ENCODE results near the gene ANKS4B.

DNA sequence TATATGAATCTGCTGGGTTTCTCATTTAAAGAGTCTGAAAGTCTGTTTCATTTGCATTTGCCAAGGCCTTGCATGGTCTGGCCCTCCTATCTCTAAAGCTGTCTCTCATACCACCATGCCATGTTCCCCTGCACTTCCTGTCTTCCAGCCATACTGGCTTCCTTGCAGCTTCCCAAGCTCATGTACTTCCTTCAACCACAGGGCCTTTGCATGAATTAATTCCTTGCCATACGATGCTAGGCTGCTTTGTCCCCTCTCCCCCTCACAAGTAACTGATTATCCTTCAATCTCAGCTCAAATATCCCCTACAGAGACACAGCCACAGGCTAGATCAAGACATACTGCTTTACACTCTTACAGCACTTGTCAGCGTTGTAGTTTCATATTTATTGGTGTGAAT lies 38.8 kb downstream of the ANKS4B start:
- TF ChIP-seq TAF1 (IDR thresholded peaks at IDR 0.05; ENCODE audit: low read depth) (no peak), EZH2 (IDR thresholded peaks at IDR 0.05; ENCODE audit: borderline replicate concordance, insufficient read depth, low read length, poor library complexity, severe bottlenecking) (no peak), RAD21 (conservative IDR thresholded peaks at IDR 0.05) (no peak), EP300 (conservative IDR thresholded peaks at IDR 0.05; ENCODE audit: poor library complexity, severe bottlenecking) (no peak), POLR2AphosphoS5 (IDR thresholded peaks at IDR 0.05) (no peak)
- TF ChIP-seq, protein P1, sequence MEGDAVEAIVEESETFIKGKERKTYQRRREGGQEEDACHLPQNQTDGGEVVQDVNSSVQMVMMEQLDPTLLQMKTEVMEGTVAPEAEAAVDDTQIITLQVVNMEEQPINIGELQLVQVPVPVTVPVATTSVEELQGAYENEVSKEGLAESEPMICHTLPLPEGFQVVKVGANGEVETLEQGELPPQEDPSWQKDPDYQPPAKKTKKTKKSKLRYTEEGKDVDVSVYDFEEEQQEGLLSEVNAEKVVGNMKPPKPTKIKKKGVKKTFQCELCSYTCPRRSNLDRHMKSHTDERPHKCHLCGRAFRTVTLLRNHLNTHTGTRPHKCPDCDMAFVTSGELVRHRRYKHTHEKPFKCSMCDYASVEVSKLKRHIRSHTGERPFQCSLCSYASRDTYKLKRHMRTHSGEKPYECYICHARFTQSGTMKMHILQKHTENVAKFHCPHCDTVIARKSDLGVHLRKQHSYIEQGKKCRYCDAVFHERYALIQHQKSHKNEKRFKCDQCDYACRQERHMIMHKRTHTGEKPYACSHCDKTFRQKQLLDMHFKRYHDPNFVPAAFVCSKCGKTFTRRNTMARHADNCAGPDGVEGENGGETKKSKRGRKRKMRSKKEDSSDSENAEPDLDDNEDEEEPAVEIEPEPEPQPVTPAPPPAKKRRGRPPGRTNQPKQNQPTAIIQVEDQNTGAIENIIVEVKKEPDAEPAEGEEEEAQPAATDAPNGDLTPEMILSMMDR (IDR thresholded peaks at IDR 0.05; ENCODE audit: poor library complexity, severe bottlenecking), result no peak
- TF ChIP-seq, protein P2, sequence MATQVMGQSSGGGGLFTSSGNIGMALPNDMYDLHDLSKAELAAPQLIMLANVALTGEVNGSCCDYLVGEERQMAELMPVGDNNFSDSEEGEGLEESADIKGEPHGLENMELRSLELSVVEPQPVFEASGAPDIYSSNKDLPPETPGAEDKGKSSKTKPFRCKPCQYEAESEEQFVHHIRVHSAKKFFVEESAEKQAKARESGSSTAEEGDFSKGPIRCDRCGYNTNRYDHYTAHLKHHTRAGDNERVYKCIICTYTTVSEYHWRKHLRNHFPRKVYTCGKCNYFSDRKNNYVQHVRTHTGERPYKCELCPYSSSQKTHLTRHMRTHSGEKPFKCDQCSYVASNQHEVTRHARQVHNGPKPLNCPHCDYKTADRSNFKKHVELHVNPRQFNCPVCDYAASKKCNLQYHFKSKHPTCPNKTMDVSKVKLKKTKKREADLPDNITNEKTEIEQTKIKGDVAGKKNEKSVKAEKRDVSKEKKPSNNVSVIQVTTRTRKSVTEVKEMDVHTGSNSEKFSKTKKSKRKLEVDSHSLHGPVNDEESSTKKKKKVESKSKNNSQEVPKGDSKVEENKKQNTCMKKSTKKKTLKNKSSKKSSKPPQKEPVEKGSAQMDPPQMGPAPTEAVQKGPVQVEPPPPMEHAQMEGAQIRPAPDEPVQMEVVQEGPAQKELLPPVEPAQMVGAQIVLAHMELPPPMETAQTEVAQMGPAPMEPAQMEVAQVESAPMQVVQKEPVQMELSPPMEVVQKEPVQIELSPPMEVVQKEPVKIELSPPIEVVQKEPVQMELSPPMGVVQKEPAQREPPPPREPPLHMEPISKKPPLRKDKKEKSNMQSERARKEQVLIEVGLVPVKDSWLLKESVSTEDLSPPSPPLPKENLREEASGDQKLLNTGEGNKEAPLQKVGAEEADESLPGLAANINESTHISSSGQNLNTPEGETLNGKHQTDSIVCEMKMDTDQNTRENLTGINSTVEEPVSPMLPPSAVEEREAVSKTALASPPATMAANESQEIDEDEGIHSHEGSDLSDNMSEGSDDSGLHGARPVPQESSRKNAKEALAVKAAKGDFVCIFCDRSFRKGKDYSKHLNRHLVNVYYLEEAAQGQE (IDR thresholded peaks at IDR 0.05; ENCODE audit: borderline replicate concordance), result no peak
